Measurements from ENCODE around the gene ZCCHC24.

ZCCHC24 gene

GRCh38 chr10:79409038-79409725, 36.2 kb downstream of the ZCCHC24 start:
- H3K27ac ChIP-seq: no peak overlapping the region
- TF ChIP-seq ZFX (IDR thresholded peaks at IDR 0.05; ENCODE audit: borderline replicate concordance) (no peak), CTCF (IDR thresholded peaks at IDR 0.05) (no peak)

GRCh38 chr10:79407811-79408795, 37.3 kb downstream of the ZCCHC24 start:
- TF ChIP-seq CTCF (IDR thresholded peaks at IDR 0.05): no peak
- no peak overlapping the region for H3K27ac ChIP-seq

DNA sequence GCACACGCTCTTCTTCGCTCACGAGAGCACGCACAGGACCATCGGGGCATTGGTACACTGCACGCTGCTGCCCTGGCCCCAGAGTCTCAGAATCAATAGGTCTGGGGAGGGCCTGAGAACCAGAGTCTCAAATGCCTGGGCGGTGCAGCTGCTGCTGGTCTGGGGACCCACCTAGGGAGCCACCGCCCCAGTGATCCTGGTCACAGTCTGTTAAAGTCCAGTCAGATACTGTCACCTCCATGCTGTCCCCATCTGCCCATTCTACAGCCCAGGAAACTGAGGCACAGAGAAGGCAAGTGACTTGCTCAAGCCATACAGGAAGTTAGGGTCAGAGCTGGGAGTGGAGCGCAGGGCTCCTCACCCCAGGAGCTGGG, 38.0 kb downstream of the ZCCHC24 start:
- TF ChIP-seq ZFX (IDR thresholded peaks at IDR 0.05; ENCODE audit: borderline replicate concordance) (no peak), CTCF (IDR thresholded peaks at IDR 0.05) (no peak)
- no peak overlapping the region for H3K27ac ChIP-seq

DNA sequence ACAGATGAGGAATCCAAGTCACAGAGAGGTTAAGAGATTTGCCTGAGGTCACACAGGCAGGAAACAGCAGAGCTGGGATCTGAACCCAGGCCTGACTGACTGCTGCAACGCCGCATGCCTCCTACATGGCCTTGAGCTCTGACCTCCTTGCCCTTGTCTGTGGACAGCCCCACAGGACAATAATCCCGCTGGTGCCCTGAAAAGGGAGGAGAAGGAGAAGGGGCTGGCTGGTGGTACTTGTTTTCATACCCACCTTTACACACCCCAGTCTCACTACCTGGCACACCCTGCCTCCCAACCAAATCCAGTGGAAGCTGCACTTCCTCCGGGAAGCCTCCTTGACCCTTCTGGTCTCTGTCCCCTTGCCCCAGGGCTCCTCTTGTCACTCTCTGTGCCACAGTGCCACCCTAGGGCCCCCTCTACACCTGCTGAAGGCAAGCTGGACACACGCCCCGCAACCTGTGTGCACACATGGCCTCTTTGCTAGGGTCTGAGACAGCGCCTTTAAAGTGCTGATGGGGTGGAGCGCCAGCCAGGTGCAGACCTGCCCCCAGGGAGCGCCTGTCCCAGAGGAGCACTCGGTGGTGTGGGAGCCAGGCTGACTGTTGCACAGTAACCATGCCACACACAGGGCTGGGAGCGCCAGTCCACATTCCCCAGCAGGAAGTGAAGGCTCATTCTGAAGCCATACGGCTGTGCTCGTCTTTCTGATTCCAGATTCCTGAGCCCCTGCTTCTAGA, 38.6 kb downstream of the ZCCHC24 start:
- H3K27ac ChIP-seq: no peak overlapping the region
- TF ChIP-seq ZFX (IDR thresholded peaks at IDR 0.05; ENCODE audit: borderline replicate concordance) (no peak), CTCF (IDR thresholded peaks at IDR 0.05) (no peak)

DNA sequence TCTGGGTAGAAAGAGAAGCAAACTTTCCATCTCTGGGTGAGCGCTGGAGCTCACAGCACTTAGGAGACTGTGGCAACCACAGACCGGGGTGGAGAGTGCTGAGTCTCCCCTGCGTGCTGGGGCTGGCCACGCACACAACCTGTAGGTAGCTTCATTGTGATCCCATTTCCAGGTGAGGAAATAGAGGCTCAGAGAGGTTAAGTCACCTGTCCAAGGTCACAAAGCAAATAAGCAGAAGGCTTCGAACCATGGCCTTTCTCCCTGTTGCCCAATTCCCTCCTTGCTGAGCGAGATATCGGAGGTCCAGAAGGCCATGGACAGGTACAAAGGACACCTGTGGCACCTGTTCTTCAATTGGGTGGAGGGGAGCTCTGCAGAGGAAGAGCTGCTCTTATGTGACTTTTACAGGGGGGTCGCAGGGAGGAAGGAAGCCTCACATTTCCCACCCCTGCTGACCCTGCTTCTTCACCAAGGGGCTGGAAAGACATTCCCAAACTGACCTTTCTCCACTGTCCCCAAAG, 39.4 kb downstream of the ZCCHC24 start:
- TF ChIP-seq ZFX (IDR thresholded peaks at IDR 0.05; ENCODE audit: borderline replicate concordance): no peak
- no peak overlapping the region for H3K27ac ChIP-seq

GRCh38 chr10:79405221-79405994, 40.0 kb downstream of the ZCCHC24 start:
- H3K27ac ChIP-seq: no peak overlapping the region
- TF ChIP-seq ZFX (IDR thresholded peaks at IDR 0.05; ENCODE audit: borderline replicate concordance) (no peak), CTCF (IDR thresholded peaks at IDR 0.05) (no peak)

- no peak overlapping the region for H3K27ac ChIP-seq
- TF ChIP-seq ZFX (IDR thresholded peaks at IDR 0.05; ENCODE audit: borderline replicate concordance) (no peak), CTCF (IDR thresholded peaks at IDR 0.05) (no peak)
These were observed 40.7 kb downstream of the ZCCHC24 start for GRCh38 chr10:79404690-79405131.
